ENCODE measurements around the gene MYCBP2. TPM values are rescaled to one million over a fixed set of nuclear protein-coding genes. Genes with fewer than 3 reads are reported as not detected.
A peak's percentile ranks its signal among the peaks of the same experiment; 100 is the strongest.
"Not testable (repeated sequence)": the region's sequence is repeated elsewhere in the genome, so short reads cannot be mapped to it uniquely, and the experiment has no call there.

MYCBP2 gene
- total RNA-seq, 4 donors from 2014 or later = 69.7 to 133 (median 116) TPM

DNA sequence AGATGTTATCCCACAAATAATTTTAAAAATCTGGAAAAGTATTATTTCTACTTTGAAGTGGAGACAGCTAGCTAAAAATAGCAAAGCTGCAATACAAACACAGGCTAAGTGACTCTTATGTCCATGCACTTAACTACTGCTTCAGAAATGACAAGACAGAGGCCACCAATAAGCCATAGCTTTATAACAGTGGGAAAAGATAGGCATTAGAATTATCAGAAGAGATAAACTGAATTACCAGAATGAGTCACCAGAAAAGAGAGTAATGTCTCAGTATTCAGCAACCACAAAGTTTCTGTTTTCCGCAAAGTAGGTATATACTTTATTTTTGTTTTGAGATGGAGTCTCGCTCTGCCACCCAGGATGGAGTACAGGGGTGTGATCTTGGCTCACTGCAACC lies 317.9 kb downstream of the MYCBP2 start:
- no peaks in the 10 kb centered on the region for H3K9me3 ChIP-seq
- DNase-seq = no peak
- no peaks in the 10 kb centered on the region for H3K36me3 ChIP-seq
- H3K4me3 ChIP-seq = no peak overlapping the region
- H3K27ac ChIP-seq = no peak overlapping the region
- intact Hi-C loops (cut with DNase I; ENCODE audit: low total_unique reads) = no loop called here
- TF ChIP-seq, protein P1, sequence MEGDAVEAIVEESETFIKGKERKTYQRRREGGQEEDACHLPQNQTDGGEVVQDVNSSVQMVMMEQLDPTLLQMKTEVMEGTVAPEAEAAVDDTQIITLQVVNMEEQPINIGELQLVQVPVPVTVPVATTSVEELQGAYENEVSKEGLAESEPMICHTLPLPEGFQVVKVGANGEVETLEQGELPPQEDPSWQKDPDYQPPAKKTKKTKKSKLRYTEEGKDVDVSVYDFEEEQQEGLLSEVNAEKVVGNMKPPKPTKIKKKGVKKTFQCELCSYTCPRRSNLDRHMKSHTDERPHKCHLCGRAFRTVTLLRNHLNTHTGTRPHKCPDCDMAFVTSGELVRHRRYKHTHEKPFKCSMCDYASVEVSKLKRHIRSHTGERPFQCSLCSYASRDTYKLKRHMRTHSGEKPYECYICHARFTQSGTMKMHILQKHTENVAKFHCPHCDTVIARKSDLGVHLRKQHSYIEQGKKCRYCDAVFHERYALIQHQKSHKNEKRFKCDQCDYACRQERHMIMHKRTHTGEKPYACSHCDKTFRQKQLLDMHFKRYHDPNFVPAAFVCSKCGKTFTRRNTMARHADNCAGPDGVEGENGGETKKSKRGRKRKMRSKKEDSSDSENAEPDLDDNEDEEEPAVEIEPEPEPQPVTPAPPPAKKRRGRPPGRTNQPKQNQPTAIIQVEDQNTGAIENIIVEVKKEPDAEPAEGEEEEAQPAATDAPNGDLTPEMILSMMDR (IDR thresholded peaks at IDR 0.05) = no peak
- TF ChIP-seq POLR2A (IDR thresholded peaks at IDR 0.05) = no peak
- peaks cover 0 to 4% of the 10 kb centered on the region in 2 donors for H3K4me1 ChIP-seq
- H3K27me3 ChIP-seq = no peaks in the 10 kb centered on the region

DNA sequence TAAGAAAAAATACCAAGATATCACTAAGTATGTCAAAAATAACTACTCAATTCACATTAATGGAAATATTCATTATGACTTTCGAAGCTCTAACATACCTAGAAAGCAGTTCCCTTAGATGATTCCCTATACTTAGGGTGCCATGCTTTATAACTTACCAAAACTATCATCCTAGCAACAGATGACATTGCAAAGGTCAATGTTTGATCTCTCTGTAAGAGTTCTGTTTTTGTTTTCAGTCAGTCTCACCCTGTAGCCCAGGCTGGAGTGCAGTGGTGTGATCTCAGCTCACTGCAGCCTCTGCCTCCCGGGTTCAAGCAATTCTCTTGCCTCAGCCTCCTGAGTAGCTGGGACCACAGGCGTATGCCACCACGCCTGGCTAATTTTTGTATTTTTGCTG lies 318.6 kb downstream of the MYCBP2 start:
- DNase-seq; intact Hi-C loops (cut with DNase I; ENCODE audit: low total_unique reads); H3K4me3 ChIP-seq; H3K27me3 ChIP-seq; H3K27ac ChIP-seq; H3K9me3 ChIP-seq; H3K4me1 ChIP-seq; H3K36me3 ChIP-seq: not testable (repeated sequence)

DNA sequence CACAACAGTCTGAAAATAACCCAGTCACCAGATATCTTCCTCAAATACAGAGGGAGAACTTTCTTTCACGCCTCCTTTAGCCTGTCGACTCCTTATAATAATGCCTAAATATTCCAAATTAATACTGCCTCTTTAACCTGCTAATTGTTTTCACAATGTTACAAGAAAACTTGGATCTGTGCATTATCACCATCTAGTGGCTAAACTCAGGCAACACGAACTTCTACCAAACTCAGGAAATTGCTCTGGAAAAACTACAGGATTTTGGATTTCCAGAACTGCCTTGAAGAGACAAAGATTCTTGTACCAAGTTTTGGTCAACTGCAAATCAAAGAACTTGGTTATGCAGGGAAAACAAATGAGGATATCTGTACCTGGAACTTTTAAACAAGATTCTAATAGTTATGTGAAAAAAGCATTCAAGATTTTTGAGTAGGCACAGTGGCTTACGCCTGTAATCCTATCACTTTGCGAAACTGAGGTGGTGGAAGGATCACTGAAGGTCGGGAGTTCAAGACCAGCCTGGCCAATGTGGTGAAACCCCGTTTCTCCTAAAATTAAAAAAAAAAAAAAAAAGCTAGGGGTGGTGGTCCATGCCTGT lies 324.2 kb downstream of the MYCBP2 start:
- no peaks in the 10 kb centered on the region for H3K27me3 ChIP-seq
- peaks cover 0 to 2% of the 10 kb centered on the region in 2 donors for H3K4me1 ChIP-seq
- no peak overlapping the region for H3K4me3 ChIP-seq
- intact Hi-C loops (cut with DNase I; ENCODE audit: low total_unique reads) = no loop called here
- H3K36me3 ChIP-seq = no peaks in the 10 kb centered on the region
- no peaks in the 10 kb centered on the region for H3K9me3 ChIP-seq
- TF ChIP-seq, protein P1 (IDR thresholded peaks at IDR 0.05) = peak; percentile 29 to 52 (median 42)
- no peak for TF ChIP-seq POLR2A (IDR thresholded peaks at IDR 0.05)
- no peak for DNase-seq
- H3K27ac ChIP-seq = peak overlapping the region; percentile 30 to 40

DNA sequence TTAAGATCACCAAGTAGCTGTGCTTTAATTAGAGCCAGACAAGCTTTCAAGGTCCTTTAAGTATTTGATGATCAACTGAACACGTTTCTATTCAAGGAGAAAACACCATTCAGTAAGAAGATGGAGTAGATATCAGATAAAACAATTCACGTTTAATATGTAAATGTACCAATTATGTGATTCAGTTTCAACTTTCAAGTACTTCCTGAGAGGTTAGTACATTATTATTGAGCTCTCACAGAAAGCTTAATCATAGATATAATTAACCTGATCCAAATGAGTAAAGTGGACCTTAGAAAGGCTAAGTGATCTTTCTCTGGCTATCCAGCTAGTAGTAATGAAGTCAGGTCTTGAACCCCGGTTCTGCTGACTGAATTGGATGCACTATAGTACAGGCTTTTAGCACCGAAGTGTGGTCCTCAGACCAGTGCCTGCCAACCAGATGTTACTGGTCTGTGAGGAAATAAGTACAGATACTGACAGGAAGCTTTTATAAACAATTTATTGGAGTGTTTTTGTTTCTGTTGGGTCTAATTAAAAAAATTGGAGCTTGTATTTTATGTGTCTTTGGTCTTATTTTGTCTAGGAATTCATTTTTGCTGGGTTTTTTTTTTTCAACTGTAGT lies 324.8 kb downstream of the MYCBP2 start:
- no peak for DNase-seq
- Histone ChIP-seq H3K4me3 (no peak overlapping the region), H3K27me3 (no peaks in the 10 kb centered on the region), H3K36me3 (no peaks in the 10 kb centered on the region), H3K9me3 (no peaks in the 10 kb centered on the region), H3K27ac (peak overlapping the region; percentile 30 to 40), H3K4me1 (no peaks in the 10 kb centered on the region)
- intact Hi-C loops (cut with DNase I; ENCODE audit: low total_unique reads) = no loop called here
- no peak for TF ChIP-seq POLR2A (IDR thresholded peaks at IDR 0.05)
- TF ChIP-seq, protein P1 (IDR thresholded peaks at IDR 0.05) = no peak

DNA sequence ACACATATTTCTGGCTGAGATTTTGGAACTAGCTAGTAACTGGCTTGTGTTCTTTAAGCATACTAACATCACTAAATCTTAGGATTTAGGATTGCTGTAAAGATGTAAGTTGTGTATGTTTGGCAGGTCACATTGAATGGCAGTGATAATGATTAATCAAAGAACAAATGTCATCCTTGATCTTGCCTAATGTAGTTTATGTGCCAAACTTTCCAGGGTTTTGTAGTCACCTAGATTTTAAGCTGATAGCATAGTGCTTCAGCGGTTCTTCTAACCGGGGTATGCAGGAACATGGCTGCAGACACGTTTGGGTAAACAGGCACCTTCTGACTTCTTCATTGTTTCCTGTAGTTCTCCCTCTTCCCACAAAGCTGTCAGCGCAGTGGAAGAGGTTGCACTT lies 325.4 kb downstream of the MYCBP2 start:
- DNase-seq = no peak
- no peaks in the 10 kb centered on the region for H3K27me3 ChIP-seq
- TF ChIP-seq, protein P1 (IDR thresholded peaks at IDR 0.05) = no peak
- TF ChIP-seq POLR2A (IDR thresholded peaks at IDR 0.05) = no peak
- no peaks in the 10 kb centered on the region for H3K9me3 ChIP-seq
- no peaks in the 10 kb centered on the region for H3K36me3 ChIP-seq
- H3K4me1 ChIP-seq = no peaks in the 10 kb centered on the region
- H3K4me3 ChIP-seq = no peak overlapping the region
- no peak overlapping the region for H3K27ac ChIP-seq
- intact Hi-C loops (cut with DNase I; ENCODE audit: low total_unique reads) = no loop called here
